ENCODE results near the gene SLC6A9.
A peak's percentile ranks its signal among the peaks of the same experiment; 100 is the strongest.

The SLC6A9 gene

DNA sequence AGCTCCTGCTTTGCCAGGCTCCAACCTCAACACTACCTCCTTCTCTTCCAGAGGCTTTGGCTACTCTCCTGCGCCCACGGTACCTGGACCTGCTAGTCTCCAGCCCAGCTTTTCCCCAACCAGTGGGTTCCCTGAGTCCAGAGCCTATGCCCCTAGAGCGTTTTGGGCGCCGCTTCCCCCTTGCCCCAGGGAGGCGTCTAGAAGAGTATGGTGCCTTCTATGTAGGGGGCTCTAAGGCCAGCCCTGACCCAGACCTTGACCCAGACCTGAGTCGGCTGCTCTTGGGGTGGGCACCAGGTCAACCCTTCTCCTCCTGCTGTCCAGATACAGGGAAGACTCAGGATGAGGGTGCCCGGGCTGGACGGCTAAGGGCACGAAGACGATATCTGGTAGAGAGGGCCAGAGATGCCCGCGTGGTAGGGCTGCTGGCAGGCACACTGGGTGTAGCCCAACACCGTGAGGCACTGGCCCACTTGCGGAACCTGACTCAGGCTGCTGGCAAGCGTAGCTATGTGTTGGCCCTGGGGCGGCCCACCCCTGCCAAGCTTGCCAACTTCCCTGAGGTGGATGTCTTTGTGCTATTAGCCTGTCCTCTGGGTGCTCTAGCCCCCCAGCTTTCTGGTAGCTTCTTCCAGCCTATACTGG lies 59.8 kb downstream of the SLC6A9 start:
- no peak for DNase-seq (ENCODE audit: low read depth in 3 of 3, low spot score in 1 of 3)

DNA sequence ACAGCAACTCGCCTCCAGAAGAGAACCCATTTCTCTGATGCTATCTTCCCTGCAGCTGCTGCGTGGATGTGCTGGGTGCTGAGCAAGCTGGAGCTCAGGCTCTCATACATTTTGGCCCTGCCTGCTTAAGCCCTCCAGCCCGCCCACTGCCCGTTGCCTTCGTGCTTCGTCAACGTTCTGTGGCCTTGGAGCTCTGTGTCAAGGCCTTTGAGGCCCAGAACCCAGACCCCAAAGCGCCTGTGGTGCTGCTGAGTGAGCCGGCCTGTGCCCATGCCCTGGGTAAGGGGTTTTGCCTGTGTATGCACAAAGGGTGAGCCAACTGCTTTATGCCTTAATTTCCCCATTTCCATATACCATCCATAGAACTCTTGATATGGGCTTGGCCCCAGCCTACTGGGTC lies 60.4 kb downstream of the SLC6A9 start:
- no peak for DNase-seq (ENCODE audit: low read depth in 3 of 3, low spot score in 1 of 3)

DNA sequence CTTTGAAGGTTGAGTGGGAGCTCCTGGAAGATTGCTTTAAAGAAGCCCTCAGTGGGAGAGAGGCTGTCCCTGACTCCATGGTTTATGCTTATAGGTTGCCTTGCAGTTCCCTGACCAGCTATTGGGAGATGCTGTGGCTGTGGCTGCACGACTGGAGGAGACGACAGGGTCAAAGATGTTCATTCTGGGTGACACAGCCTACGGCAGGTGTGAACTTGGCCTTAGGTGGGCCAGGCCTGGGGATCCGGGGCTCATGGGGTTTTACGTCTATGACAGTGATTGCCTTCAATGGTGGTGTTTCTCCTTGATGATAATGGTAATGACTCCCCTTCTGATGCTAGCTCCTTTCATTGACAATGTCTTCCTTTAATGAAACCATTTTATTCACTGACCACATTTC lies 60.8 kb downstream of the SLC6A9 start:
- no peak for DNase-seq (ENCODE audit: low read depth in 3 of 3, low spot score in 1 of 3)

DNA sequence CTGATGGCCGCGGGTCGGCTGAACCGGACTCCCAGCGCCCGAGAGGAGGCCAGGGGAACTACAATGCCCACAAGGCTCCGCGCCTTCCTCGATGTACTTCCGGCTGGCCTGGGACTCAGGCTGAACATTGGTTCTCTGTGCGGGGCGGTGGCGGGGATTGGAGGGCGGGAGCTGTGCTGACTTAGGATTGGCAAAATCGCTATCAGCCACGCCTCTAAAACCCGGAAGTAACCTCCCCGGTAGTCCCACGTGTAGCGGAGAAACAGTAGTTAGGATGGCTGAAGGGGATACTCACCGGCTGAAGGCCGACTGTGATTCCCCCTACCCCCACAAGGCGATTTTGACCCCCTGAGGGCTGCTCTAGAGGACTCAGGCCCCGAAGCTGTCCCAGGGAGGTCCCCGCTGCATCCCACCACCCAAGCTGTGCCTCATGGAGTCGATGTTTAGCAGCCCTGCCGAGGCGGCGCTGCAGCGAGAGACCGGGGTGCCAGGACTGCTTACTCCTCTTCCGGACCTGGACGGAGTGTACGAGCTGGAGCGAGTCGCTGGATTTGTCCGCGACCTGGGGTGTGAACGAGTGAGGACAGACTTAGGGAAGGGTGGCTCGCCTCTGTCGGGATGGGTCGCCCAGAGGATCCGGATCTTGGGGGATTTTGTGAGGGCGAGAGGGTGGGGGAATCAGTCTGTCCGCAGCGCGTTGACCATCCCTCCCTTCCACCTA lies 61.4 kb downstream of the SLC6A9 start, which contains the start of gene DPH2:
Gene DPH2 (plus strand): TSS at position 265 of the 721 bp plus-strand sequence. CDS start 166 bp downstream, at position 431.
- peak; percentile 82 to 87 (median 84) for DNase-seq (ENCODE audit: low read depth in 3 of 3, low spot score in 1 of 3)

DNA sequence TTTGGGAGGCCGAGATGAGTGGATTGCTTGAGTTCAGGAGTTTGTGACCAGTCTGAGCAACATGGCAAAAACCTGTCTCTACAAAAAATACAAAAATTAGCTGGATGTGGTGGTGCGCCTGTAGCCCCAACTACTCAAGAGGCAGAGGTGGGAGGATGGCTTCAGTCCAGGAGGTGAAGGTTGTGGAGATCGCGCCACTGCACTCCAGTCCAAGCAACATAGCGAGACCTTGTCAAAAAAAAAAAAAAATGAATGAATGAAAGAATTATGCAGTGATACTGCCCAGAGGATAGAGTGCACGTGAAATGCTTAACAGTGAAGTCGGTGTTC lies 61.9 kb downstream of the SLC6A9 start:
- DNase-seq (ENCODE audit: low read depth in 3 of 3, low spot score in 1 of 3), result no peak

DNA sequence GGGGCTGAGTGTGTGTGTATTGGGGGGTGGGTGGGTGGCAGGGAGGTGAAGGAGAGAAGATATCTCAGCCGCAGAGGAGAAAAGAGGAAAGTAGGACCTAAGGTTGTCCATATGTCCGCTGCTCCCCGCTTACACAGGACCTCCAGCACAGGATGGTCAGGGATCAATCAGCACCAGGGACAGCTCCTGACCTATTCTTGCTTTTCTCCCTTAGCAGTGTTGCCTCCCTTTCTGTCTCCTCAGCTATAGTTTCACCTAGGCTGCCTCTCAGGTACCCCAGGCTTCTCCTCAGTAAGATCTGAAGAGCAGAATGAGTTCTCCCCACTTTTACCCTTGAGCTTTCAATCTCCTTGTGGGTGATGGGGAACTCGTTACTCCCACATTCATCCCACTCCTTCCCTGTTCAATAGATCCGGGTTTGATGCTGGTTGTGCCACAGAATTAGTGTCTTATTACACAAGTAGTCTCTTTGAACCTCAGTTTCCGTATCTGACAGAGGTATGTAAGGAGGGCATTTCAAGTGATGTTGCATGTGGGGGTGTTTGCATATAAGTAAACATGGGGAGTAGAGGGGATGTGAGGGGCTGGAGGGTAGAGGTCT lies 62.8 kb downstream of the SLC6A9 start:
- DNase-seq (ENCODE audit: low read depth in 3 of 3, low spot score in 1 of 3), result no peak

DNA sequence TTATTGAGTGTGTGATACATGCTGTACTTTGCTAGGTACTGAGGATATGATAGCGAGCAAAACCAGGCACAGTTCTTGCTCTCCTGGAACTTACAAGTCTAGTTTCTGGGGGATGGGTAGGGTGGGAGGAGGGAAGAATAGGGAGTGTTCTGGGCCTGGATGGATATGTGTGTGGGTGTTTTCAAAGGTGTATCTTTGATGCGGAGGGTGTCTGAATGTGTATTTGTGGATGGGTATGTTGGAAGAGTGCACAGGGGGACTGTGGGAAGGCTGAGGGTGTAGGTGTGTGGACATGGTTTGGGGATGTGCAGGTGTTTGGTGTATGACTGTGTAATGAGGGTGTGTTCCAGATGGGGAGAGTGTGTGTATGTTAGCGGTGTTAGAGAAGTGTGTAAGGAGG lies 65.9 kb downstream of the SLC6A9 start:
- no peak for DNase-seq (ENCODE audit: low read depth in 3 of 3, low spot score in 1 of 3)

DNA sequence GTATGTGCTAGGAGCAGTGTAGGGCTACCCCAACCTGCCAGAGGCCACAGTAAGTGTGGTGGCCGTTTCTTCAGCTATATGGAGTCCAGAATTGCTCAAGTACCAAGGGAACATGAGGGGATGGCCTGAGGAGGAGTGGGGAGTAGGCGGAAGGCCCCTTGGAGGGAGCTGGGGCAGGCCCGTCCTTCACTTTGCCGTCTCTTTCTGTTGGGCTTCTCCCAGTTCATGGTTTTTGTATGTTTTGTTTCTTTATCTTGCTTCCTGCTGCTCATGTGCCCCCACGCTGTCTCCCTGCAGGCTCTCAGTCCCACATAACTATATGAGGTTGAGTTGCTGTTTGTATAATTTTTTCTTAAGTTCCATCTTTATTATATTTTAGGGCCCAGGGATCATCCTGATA lies 67.4 kb downstream of the SLC6A9 start:
- DNase-seq (ENCODE audit: low read depth in 3 of 3, low spot score in 1 of 3), result no peak

DNA sequence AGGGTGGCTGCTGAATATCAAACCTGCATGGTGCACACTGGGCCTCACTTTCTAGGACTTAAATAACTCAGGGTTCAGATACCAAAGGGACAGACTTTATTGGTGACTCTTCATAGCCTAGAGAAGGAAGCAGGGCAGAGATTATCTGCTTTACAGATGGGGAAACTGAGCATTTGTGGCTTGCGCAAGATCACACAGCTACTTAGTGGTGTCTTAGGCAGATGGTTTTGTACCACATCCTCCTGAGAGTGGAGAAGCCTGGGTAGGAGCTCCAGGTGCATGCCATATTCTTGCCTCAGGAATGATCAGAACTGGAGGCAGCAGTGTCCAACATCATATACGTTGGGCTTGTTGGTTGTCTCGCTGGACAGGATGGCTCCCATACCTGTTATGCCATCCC lies 68.3 kb downstream of the SLC6A9 start:
- no peak for DNase-seq (ENCODE audit: low read depth in 3 of 3, low spot score in 1 of 3)

DNA sequence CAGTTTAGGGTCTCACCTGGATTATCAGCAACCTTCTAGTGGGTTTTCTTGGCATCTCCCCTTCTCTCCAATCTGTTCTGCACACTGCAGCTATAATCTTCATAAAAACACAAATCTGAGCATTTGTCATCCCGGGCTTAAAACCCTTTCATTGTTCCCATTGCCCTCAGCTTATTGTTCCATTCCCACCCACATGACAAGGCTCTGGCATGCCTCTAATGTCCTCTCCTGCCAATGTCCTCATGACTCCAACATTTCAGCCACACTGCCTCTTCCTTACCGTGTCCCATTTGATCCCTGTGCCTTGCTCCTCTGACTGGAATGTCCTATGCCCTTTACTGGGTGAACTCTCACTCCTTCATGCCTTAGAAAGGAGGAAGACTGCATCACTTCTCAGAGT lies 68.9 kb downstream of the SLC6A9 start:
- DNase-seq (ENCODE audit: low read depth in 3 of 3, low spot score in 1 of 3), result no peak

DNA sequence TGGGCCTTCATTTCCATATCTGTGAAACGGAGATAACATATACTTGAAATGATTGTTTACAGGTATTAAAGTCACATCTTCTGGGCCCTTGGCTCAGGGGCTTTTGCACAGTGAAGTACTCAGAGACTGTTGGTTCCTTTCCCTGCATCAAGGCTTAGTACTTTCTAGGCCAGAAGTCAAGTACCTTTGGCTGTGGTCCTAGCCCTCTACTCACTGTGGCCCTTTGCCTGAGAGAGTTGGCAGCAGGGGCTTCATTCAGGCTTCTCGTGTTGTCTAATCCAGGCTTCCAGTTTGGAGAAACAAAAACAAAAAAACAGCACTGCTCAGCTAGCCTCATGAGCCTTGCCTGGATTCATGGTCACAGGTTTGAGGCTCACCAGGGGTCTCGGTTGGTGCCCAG lies 69.6 kb downstream of the SLC6A9 start:
- no peak for DNase-seq (ENCODE audit: low read depth in 3 of 3, low spot score in 1 of 3)

DNA sequence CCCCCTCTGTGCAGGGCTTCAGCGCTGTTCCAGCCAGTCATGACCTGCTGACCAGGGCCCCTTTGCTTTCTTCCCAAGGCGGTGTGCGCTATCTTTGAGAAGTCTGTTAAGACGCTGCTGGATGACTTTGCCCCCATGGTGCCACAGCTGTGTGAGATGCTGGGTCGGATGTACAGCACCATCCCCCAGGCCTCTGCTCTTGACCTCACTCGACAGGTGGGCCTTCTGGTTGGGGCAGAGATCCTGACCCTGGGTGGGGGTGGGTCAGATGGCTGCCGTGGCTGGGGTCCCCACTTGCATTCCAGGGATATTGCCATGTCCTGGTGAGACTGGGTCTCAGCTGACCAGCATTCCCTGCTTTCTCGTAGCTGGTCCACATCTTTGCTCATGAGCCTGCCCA lies 70.5 kb downstream of the SLC6A9 start:
- no peak for DNase-seq (ENCODE audit: low read depth in 3 of 3, low spot score in 1 of 3)

DNA sequence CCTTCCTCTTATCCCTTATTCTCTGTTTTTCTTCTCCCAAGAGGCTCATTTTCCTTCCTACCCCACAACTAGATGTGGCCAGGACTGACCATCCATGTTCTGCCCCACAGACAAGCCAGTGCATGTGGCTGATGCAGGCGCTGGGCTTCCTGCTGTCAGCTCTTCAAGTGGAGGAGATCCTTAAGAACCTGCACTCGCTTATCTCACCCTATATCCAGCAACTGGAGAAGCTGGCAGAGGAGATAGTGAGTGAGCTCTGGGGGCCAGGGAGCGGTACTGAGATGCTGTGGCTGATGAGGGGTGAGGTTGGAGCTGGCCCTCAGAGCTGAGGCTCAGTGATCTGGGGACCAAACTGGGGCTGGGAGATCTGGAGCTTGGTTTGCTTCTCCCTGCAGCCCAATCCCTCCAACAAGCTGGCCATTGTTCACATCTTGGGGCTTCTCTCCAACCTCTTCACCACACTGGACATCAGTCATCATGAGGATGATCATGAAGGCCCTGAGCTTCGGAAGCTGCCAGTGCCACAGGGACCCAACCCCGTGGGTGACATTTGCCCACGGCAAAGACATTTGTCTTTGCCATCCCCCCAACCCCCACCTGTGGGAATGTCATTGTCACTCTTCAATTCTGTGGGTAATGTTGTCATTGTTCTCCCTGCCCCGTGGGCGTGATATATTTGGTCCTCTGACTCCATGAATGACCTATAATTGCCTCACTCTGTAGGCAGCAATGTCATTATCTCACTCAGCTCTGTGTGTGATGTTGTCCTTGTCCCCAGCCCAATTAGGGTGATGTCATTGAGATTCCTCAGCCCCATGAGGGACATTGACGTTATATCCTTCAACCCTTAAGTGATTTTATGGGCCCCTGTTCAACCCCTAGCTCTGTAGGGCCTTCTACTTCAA lies 72.7 kb downstream of the SLC6A9 start:
- no peak for DNase-seq (ENCODE audit: low read depth in 3 of 3, low spot score in 1 of 3)

DNA sequence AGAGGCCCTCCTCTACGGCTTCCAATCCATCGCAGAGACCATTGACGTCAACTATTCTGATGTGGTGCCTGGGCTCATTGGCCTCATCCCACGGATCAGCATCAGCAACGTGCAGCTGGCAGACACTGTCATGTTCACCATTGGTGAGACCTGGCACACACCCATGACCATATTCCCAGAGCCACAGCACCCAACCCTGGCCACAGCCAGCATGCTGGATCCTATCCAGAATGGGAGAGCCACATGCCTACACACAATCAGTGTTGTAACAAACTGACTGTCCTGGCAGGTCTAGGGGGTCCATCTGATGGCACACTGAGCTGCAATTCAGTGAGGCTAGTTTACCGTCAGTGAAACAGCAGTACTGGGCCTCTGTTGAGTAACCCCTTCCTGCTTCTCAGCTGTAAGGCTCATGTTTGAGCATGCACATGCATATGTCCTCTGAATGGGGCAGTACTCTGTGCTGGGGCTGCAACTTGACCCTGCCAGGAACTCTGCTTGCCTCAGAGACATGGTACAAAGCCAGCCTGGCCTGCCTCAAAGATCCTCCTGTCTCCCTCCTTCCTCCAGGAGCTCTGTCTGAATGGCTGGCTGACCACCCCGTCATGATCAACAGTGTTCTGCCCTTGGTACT lies 73.7 kb downstream of the SLC6A9 start:
- DNase-seq (ENCODE audit: low read depth in 3 of 3, low spot score in 1 of 3), result no peak

DNA sequence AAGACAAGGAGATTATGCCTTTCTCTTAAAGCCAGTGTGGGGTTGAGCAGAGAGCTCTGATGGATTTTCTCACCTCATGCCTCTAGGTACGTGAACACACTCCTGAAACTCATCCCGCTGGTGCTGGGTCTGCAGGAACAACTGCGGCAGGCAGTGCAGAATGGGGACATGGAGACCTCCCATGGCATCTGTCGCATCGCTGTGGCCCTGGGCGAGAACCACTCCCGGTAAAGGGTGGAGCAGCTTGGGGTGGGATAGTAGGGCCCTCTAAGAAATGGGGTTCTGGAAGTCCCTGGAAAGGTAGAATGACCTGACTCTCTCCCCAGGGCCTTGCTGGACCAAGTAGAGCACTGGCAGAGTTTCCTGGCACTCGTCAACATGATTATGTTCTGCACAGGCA lies 75.0 kb downstream of the SLC6A9 start:
- no peak for DNase-seq (ENCODE audit: low read depth in 3 of 3, low spot score in 1 of 3)

DNA sequence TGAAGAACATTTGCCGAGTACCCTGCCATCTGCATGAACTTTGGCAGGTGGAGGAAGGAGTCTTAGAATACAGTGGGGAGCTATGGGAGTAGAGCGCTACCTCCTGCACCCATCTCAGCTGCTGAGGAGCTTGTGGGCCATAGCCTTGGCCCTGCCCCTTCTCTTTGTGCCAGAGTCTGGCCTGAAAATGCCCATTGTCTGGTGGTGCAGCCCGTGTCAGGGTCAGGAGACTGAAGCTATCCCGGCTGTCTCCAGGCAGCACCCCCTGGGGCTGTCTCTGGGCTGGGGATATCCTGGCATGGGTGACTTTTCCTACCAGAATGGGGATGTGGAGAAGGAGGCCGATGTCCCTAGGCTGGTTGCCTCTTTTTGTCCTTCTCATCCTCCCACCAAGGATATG lies 77.2 kb downstream of the SLC6A9 start:
- no peak for DNase-seq (ENCODE audit: low read depth in 3 of 3, low spot score in 1 of 3)

DNA sequence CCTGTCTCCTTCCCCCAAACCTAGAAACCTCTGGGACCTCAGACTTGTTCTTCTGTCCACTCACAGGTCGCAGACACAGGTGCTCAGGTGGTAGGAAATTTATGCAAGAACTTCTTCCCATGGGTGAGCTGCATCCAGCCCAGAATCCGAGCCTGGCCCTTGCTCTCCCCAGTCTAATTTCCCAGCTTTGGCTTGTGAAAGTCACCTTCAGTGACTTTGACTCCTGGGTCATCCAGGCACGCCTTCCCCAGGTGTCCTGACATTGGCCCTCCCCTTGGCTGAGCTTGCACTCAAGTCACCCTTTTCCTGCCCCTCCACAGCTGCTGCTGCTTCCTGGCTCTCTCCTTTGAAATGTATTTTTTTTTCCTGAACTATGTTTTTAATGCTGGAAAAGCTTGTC lies 77.9 kb downstream of the SLC6A9 start:
- DNase-seq (ENCODE audit: low read depth in 3 of 3, low spot score in 1 of 3), result no peak

DNA sequence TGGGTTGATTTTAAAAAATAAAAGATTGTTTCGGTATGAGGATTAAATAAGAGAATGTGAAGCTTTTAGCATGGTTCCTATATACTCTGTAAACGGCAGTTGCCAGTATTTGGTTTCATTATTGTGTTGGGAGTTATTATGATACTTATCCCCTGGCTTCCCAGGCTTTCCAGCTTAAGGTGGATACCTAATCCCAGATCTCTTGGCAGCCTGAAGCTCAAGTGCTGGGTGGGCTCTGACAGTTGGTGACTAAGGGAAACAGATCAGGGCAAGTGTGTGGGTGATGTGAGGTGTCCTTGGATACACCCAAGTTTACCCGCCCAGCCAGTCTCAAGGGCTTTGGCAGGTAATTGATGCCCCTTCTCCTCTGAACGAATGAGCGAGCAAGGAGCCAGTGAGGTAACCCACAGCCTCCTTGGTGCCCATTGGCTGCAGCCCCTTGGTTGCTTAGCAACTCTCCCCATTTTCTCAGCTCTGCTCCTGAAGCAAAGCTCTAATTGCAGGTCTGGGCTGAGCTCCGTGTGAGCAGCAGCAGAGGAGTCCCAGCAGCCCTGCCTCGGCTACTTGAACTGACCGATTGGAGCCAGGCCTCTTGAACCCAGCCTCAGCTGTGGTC lies 78.4 kb downstream of the SLC6A9 start:
- no peak for DNase-seq (ENCODE audit: low read depth in 3 of 3, low spot score in 1 of 3)

DNA sequence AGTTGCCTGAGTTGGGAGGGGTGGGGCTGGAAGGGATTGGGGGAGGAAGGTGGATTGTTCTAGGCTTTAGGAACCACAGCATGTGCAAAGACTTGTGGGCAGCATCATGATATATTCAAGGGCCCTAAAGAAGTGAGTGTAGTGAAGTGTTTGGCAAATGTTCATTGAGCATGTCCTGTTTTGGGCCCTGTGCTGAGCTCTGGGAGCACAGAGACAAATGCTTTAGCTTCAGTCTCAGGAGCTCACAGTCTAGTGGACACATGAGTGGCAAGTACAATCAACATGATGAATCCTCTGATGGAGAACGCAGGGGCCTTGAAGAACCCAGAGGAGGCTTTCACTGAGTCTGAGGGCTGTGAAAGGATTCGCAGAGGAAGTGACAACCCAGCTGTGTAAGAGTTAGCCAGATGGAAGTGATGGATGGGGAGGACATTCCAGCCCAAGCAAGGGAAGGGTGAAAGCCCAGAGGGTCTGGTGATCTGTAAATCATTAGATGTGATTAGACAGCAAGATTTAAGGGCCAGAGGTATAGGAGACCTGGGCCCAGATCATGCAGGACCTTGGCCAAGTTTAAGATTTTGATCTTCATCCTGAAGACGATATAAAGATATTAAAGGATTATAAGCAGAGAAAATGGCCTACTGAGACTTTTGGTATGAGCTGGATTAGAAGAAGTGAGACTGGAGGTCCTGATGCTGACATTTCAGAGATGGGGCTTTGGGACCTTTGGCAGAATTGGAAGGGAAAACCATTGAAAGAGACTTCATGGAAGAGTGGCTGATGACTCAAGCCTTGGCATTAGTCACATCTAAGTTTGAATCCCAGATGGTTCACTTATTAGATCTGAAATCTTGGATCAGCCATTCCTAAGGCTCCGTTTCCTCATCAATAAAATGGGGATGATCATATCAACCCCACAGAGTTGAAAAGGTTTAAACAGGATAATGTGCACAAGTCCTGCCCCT lies 80.0 kb downstream of the SLC6A9 start:
- DNase-seq (ENCODE audit: low read depth in 3 of 3, low spot score in 1 of 3), result no peak

DNA sequence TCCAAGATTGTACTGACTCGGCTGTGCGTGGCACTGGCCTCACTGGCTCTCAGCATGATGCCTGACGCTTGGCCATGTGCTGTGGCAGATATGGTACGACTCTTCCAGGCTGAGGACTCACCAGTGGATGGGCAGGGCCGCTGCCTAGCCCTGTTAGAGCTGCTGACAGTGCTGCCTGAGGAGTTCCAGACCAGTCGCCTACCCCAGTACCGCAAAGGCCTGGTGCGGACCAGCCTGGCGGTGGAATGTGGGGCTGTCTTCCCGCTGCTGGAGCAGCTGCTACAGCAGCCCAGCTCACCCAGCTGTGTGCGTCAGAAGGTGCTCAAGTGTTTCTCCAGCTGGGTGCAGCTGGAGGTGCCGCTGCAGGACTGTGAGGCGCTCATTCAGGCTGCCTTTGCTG lies 81.6 kb downstream of the SLC6A9 start:
- no peak for DNase-seq (ENCODE audit: low read depth in 3 of 3, low spot score in 1 of 3)
